IMR-90 (cell line): ENCODE results near the gene ARPC5L. TPM values are rescaled to one million over a fixed set of nuclear protein-coding genes. Genes with fewer than 3 reads are reported as not detected.

ENCODE experiments used
- ATAC-seq: fragments of 200-7000 bp; cut with Tn5 transposase; 2 replicates; pipeline ENCODE4 v1.9.1; 2020; ENCODE audit warnings: low read depth, mild to moderate bottlenecking, moderate library complexity
- BruUV-seq: library from RNA; stranded (reverse); fragments of 400-500 nt; replicated peaks from 2 replicates; lab custom pipeline; 2021; lab: Mats Ljungman, UMichigan
- CTCF ChIA-PET: fragments of 300-600 bp; formaldehyde crosslinking; extraction: SDS; loops from one replicate; lab custom pipeline; 2021; ENCODE audit warnings: antibody characterized with exemption; lab: Yijun Ruan, JAX
- POLR2A ChIA-PET: fragments of 300-600 bp; sonication (Branson Sonifier 250); formaldehyde crosslinking; loops from one replicate; lab custom pipeline; 2022; ENCODE audit warnings: antibody characterized with exemption; ENCODE audit not compliant: unreplicated experiment; lab: Charles Lee
- DNase-seq: peaks from one replicate; pipeline ENCODE4 v3.0.0; 2013
- H2AFZ ChIP-seq: replicated peaks from 2 replicates; pipeline ENCODE3; 2013; ENCODE audit warnings: low read length, mild to moderate bottlenecking; ENCODE audit not compliant: poor library complexity
- H2AK5ac ChIP-seq: 2 replicates; pipeline ENCODE4 v1.6.1; 2013; ENCODE audit warnings: low read depth, low read length, inconsistent platforms
- H2AK9ac ChIP-seq: replicated peaks from 2 replicates; pipeline ENCODE3; 2013; ENCODE audit warnings: mild to moderate bottlenecking, low read depth, low read length, moderate library complexity; ENCODE audit not compliant: poor library complexity
- H2BK120ac ChIP-seq: 2 replicates; pipeline ENCODE4 v1.6.1; 2013; ENCODE audit warnings: low read depth, low read length, inconsistent platforms
- H2BK15ac ChIP-seq: 3 replicates; pipeline ENCODE4 v1.6.1; 2013; ENCODE audit warnings: low read depth, low read length, inconsistent platforms
- H2BK20ac ChIP-seq: 2 replicates; pipeline ENCODE4 v1.6.1; 2013; ENCODE audit warnings: low read depth, mild to moderate bottlenecking, inconsistent platforms, low read length, moderate library complexity
- H2BK5ac ChIP-seq: 2 replicates; pipeline ENCODE4 v1.6.1; 2013; ENCODE audit warnings: mild to moderate bottlenecking, low read depth, low read length, inconsistent platforms; ENCODE audit not compliant: poor library complexity, severe bottlenecking
- H3K14ac ChIP-seq: replicated peaks from 2 replicates; pipeline ENCODE4 v1.6.1; 2013; ENCODE audit warnings: low read depth, low read length, inconsistent platforms
- H3K18ac ChIP-seq: 2 replicates; pipeline ENCODE4 v1.6.1; 2013; ENCODE audit warnings: low read depth, low read length, control low read depth
- H3K23ac ChIP-seq: 2 replicates; pipeline ENCODE4 v1.6.1; 2013; ENCODE audit warnings: low read depth, low read length, inconsistent platforms
- H3K27ac ChIP-seq: 2 replicates; pipeline ENCODE4 v1.5.1; 2013; ENCODE audit warnings: mild to moderate bottlenecking, control low read depth, low read length; ENCODE audit not compliant: insufficient read depth
- H3K27me3 ChIP-seq: 2 replicates; pipeline ENCODE4 v1.6.1; 2013; ENCODE audit warnings: low read length; ENCODE audit not compliant: control insufficient read depth, insufficient read depth
- H3K36me3 ChIP-seq: 2 replicates; pipeline ENCODE4 v1.6.1; 2013; ENCODE audit warnings: low read length, mixed read lengths; ENCODE audit not compliant: control insufficient read depth, insufficient read depth
- H3K4ac ChIP-seq: 2 replicates; pipeline ENCODE4 v1.6.1; 2013; ENCODE audit warnings: low read depth, low read length, inconsistent platforms
- H3K4me1 ChIP-seq: 2 replicates; pipeline ENCODE4 v1.6.1; 2013; ENCODE audit warnings: low read length, mixed read lengths; ENCODE audit not compliant: control insufficient read depth, insufficient read depth
- H3K4me2 ChIP-seq: 2 replicates; pipeline ENCODE4 v1.6.1; 2013; ENCODE audit warnings: low read depth, mild to moderate bottlenecking, control low read depth, low read length, moderate library complexity
- H3K4me3 ChIP-seq: 2 replicates; pipeline ENCODE4 v1.5.1; 2013; ENCODE audit warnings: low read depth, mild to moderate bottlenecking, control low read depth, low read length, moderate library complexity; ENCODE audit not compliant: insufficient read depth
- H3K56ac ChIP-seq: 2 replicates; pipeline ENCODE4 v1.6.1; 2013; ENCODE audit warnings: low read length, inconsistent platforms; ENCODE audit not compliant: insufficient read depth; ENCODE audit errors: extremely low read depth
- H3K79me1 ChIP-seq, 2 experiments: 2 replicates each; pipeline ENCODE4 v1.6.1; 2013; ENCODE audit warnings: low read length in 2 of 2, inconsistent platforms in 1 of 2, low read depth in 1 of 2
- H3K9ac ChIP-seq: 2 replicates; pipeline ENCODE4 v1.6.1; 2013; ENCODE audit warnings: low read depth, low read length, control low read depth
- H3K9me1 ChIP-seq: 2 replicates; pipeline ENCODE4 v1.6.1; 2013; ENCODE audit warnings: low read length, inconsistent platforms; ENCODE audit not compliant: insufficient read depth
- H3K9me3 ChIP-seq: 2 replicates; pipeline ENCODE4 v1.6.1; 2013; ENCODE audit warnings: low read length; ENCODE audit not compliant: control insufficient read depth, insufficient read depth
- H4K20me1 ChIP-seq: 2 replicates; pipeline ENCODE4 v1.6.1; 2013; ENCODE audit warnings: low read length, inconsistent platforms; ENCODE audit not compliant: insufficient read depth
- H4K5ac ChIP-seq: 2 replicates; pipeline ENCODE4 v1.6.1; 2013; ENCODE audit warnings: mild to moderate bottlenecking, low read depth, low read length, control low read depth
- H4K8ac ChIP-seq, 2 experiments: 2 replicates each; pipeline ENCODE4 v1.6.1; 2013; ENCODE audit warnings: low read depth in 2 of 2, low read length in 2 of 2, control low read depth in 1 of 2, inconsistent platforms in 1 of 2
- H4K91ac ChIP-seq: 2 replicates; pipeline ENCODE4 v1.6.1; 2013; ENCODE audit warnings: low read depth, low read length, inconsistent platforms; ENCODE audit not compliant: insufficient read depth
- BHLHE40 ChIP-seq: fragments of 150-350 bp; IDR thresholded peaks from 2 replicates; pipeline ENCODE4 v1.6.1; 2016; ENCODE audit warnings: mild to moderate bottlenecking, low read depth, low read length
- CEBPB ChIP-seq: IDR thresholded peaks from 2 replicates; pipeline ENCODE4 v1.6.1; 2012; ENCODE audit warnings: low read depth, low read length, improper control_type of control experiment
- CHD1 ChIP-seq: IDR thresholded peaks from 2 replicates; pipeline ENCODE4 v1.6.1; 2012; ENCODE audit warnings: low read depth, low read length, improper control_type of control experiment
- FOS ChIP-seq: fragments of 150-350 bp; IDR thresholded peaks from 2 replicates; pipeline ENCODE4 v1.6.1; 2016; ENCODE audit warnings: low read depth, low read length
- MAFK ChIP-seq: IDR thresholded peaks from 2 replicates; pipeline ENCODE4 v1.6.1; 2012; ENCODE audit warnings: low read depth, low read length, improper control_type of control experiment
- MAZ ChIP-seq: IDR thresholded peaks from 2 replicates; pipeline ENCODE4 v1.6.1; 2012; ENCODE audit warnings: low read depth, mild to moderate bottlenecking, low read length, improper control_type of control experiment, moderate library complexity, borderline replicate concordance
- MXI1 ChIP-seq: IDR thresholded peaks from 2 replicates; pipeline ENCODE4 v1.6.1; 2012; ENCODE audit warnings: low read depth, mild to moderate bottlenecking, low read length, moderate library complexity, borderline replicate concordance
- NFE2L2 ChIP-seq: fragments of 150-350 bp; IDR thresholded peaks from 2 replicates; pipeline ENCODE4 v1.6.1; 2016; ENCODE audit warnings: low read depth, mild to moderate bottlenecking, low read length
- POLR2A ChIP-seq: IDR thresholded peaks from 2 replicates; pipeline ENCODE4 v1.6.1; 2012; ENCODE audit warnings: mild to moderate bottlenecking, low read depth, low read length
- RAD21 ChIP-seq: IDR thresholded peaks from 2 replicates; pipeline ENCODE4 v1.6.1; 2012; ENCODE audit warnings: low read length, improper control_type of control experiment
- RCOR1 ChIP-seq: IDR thresholded peaks from 2 replicates; pipeline ENCODE4 v1.6.1; 2012; ENCODE audit warnings: mild to moderate bottlenecking, low read length, improper control_type of control experiment; ENCODE audit not compliant: insufficient replicate concordance
- RFX5 ChIP-seq: IDR thresholded peaks from 2 replicates; pipeline ENCODE4 v1.8.0; 2012; ENCODE audit warnings: low read depth, mild to moderate bottlenecking, low read length, moderate library complexity
- SMC3 ChIP-seq: fragments of 150-350 bp; IDR thresholded peaks from 2 replicates; pipeline ENCODE4 v1.6.1; 2016; ENCODE audit warnings: low read depth, mild to moderate bottlenecking, antibody characterized with exemption, low read length, moderate library complexity
- WGBS, 2 experiments: methylation state at CpG; one replicate each; pipeline versions ENCODE4 v1.1.5 to v1.1.7; 2013; ENCODE audit warnings: missing lambda C conversion rate in 2 of 2; ENCODE audit not compliant: insufficient read length in 1 of 2; ENCODE audit errors: extremely low coverage in 2 of 2; 5-methylcytosine and 5-hydroxymethylcytosine counted together
- dilution Hi-C: fragments of 300-500 bp; cut with HindIII; formaldehyde crosslinking; loops from one replicate; pipeline ENCODE4 v1.14.3; 2018; ENCODE audit warnings: low sequenced_read_pairs; ENCODE audit not compliant: unreplicated experiment
- in situ Hi-C: fragments of 300-500 bp; cut with MboI; formaldehyde crosslinking; loops from 3 replicates; pipeline ENCODE4 v1.14.3; 2019; ENCODE audit warnings: low sequenced_read_pairs, inconsistent platforms, mixed read lengths
- intact Hi-C: fragments of 100-400 bp; cut with micrococcal nuclease; formaldehyde crosslinking; loops from 2 replicates; pipeline ENCODE4 v1.10.0; 2022
- polyA plus RNA-seq, 3 experiments: library from polyadenylated mRNA; depleted of rRNA; stranded (reverse); fragments of >200 nt; gene quantifications; 2 replicates each; pipeline ENCODE4 v1.2.3, GENCODE V29; 2012; ENCODE audit warnings: low replicate concordance in 1 of 3
- total RNA-seq: library from RNA; depleted of rRNA; stranded (reverse); fragments of >200 nt; gene quantifications from 2 replicates; pipeline ENCODE4 v1.2.3, GENCODE V29; 2012
- TF ChIP-seq, protein P1 (sequence below): fragments of 150-350 bp; IDR thresholded peaks from 2 replicates; pipeline ENCODE4 v1.6.1; 2016; ENCODE audit warnings: low read depth, mild to moderate bottlenecking, low read length, moderate library complexity, borderline replicate concordance
- TF ChIP-seq, protein P2 (sequence below): fragments of 150-350 bp; IDR thresholded peaks from 2 replicates; pipeline ENCODE4 v1.6.1; 2017; ENCODE audit warnings: mild to moderate bottlenecking, antibody characterized with exemption, low read length, low read depth
- TF ChIP-seq, protein P3 (sequence below): conservative IDR thresholded peaks from 2 replicates; pipeline ENCODE4 v1.5.1; 2012; ENCODE audit warnings: mild to moderate bottlenecking, low read depth, low read length, improper control_type of control experiment

ARPC5L gene
- total and polyA plus RNA-seq, 2 of the 4 experiments (the other 2 are of a cell fraction) = 11.1 to 53.8 TPM

DNA sequence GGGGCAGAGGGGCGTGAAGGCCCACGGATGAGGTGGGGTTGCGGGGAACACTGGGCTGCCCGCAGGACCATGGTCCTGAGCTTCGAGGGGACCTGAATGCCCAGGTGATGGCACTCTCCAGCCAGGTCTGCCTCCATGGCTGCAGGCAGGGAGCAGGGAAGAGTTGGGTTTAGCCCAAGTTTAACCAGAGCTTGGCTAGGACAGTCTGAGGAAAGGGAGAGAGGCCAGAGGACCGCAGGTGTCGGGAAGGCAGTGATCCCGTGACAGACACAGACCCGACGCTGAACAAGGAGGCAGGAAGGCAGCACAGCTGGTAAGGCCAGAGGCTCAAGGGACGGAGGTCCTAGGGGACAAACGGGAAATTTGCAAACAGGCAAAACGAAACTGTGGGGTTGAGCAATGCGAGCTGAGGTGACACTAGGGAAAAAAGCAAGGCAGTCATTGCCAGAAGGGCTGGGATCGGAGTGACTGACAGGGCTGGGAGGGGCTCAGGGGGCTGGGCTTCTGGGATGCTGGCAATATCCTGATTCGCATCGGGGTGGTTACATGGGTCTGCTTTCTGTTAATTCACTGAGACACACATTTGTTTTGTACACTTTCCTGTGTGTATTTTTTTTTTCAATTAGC, 25.0 kb downstream of the ARPC5L start:
- H4K20me1 ChIP-seq = no peaks in the 10 kb centered on the region; the same call in 1 of the 2 replicates
- no peak overlapping the region for H2BK120ac ChIP-seq
- H2BK15ac ChIP-seq = no peak overlapping the region
- H3K79me1 ChIP-seq = no peaks in the 10 kb centered on the region
- H3K56ac ChIP-seq = no peak overlapping the region
- no peak overlapping the region for H2BK20ac ChIP-seq
- H4K5ac ChIP-seq = no peak overlapping the region
- no peak overlapping the region for H3K27ac ChIP-seq
- no peak for ATAC-seq
- H3K23ac ChIP-seq = no peak overlapping the region
- no peaks in the 10 kb centered on the region for H3K27me3 ChIP-seq
- no peak overlapping the region for H3K9ac ChIP-seq
- no peaks in the 10 kb centered on the region for H3K9me3 ChIP-seq
- DNase-seq = no peak
- no peak overlapping the region for H3K4me3 ChIP-seq
- H3K18ac ChIP-seq = no peak overlapping the region
- H4K8ac ChIP-seq = no peak overlapping the region
- H3K9me1 ChIP-seq = peaks cover 5% of the 10 kb centered on the region; the same call in 1 of the 2 replicates
- ChIA-PET CTCF (no interaction called here), POLR2A (no interaction called here)
- H2BK5ac ChIP-seq = no peak overlapping the region
- H3K4me1 ChIP-seq = no peaks in the 10 kb centered on the region
- 88% methylated on average over 13 of the region's 17 CpGs; no CpG with 5 or more reads in 1 of the 2 experiments for WGBS, 2 experiments
- no peak for TF ChIP-seq MXI1
- no peak for TF ChIP-seq SMC3
- TF ChIP-seq RAD21 = no peak
- no peak for TF ChIP-seq FOS
- TF ChIP-seq POLR2A = no peak
- TF ChIP-seq BHLHE40 = no peak
- no peak for TF ChIP-seq CEBPB
- TF ChIP-seq, protein P1, sequence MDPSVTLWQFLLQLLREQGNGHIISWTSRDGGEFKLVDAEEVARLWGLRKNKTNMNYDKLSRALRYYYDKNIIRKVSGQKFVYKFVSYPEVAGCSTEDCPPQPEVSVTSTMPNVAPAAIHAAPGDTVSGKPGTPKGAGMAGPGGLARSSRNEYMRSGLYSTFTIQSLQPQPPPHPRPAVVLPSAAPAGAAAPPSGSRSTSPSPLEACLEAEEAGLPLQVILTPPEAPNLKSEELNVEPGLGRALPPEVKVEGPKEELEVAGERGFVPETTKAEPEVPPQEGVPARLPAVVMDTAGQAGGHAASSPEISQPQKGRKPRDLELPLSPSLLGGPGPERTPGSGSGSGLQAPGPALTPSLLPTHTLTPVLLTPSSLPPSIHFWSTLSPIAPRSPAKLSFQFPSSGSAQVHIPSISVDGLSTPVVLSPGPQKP = no peak
- TF ChIP-seq MAFK = no peak
- no peak for TF ChIP-seq NFE2L2
- no peak for TF ChIP-seq MAZ
- TF ChIP-seq, protein P2, sequence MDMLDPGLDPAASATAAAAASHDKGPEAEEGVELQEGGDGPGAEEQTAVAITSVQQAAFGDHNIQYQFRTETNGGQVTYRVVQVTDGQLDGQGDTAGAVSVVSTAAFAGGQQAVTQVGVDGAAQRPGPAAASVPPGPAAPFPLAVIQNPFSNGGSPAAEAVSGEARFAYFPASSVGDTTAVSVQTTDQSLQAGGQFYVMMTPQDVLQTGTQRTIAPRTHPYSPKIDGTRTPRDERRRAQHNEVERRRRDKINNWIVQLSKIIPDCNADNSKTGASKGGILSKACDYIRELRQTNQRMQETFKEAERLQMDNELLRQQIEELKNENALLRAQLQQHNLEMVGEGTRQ = no peak
- TF ChIP-seq RCOR1 = no peak
- TF ChIP-seq, protein P3, sequence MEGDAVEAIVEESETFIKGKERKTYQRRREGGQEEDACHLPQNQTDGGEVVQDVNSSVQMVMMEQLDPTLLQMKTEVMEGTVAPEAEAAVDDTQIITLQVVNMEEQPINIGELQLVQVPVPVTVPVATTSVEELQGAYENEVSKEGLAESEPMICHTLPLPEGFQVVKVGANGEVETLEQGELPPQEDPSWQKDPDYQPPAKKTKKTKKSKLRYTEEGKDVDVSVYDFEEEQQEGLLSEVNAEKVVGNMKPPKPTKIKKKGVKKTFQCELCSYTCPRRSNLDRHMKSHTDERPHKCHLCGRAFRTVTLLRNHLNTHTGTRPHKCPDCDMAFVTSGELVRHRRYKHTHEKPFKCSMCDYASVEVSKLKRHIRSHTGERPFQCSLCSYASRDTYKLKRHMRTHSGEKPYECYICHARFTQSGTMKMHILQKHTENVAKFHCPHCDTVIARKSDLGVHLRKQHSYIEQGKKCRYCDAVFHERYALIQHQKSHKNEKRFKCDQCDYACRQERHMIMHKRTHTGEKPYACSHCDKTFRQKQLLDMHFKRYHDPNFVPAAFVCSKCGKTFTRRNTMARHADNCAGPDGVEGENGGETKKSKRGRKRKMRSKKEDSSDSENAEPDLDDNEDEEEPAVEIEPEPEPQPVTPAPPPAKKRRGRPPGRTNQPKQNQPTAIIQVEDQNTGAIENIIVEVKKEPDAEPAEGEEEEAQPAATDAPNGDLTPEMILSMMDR = no peak
- no peak for TF ChIP-seq RFX5
- TF ChIP-seq CHD1 = no peak
- H3K14ac ChIP-seq = no peak overlapping the region
- no peak overlapping the region for H2AK9ac ChIP-seq
- dilution Hi-C loops (no loop called here), intact Hi-C loops (no loop called here), in situ Hi-C loops (no loop called here)
- no peak overlapping the region for H3K4ac ChIP-seq
- no peak overlapping the region for H3K4me2 ChIP-seq
- no peak overlapping the region for H2AK5ac ChIP-seq
- peaks cover 55% of the 10 kb centered on the region for H3K36me3 ChIP-seq
- no peak overlapping the region for H2AFZ ChIP-seq
- H4K91ac ChIP-seq = no peak overlapping the region
- TSS peak; percentile 28 for BruUV-seq
